Esophagus muscularis mucosa (tissue), 4 donors: ENCODE measurements around the gene GOLGA3. TPM values are rescaled to one million over a fixed set of nuclear protein-coding genes. Genes with fewer than 3 reads are reported as not detected.

ENCODE experiments used
- DNase-seq: peaks from one replicate; pipeline ENCODE4 v3.0.0-alpha.2; 2017; ENCODE audit errors: extremely low spot score
- H3K27ac ChIP-seq, 4 donors: fragments of 200-600 bp; sonication (generic); replicated peaks in 1 of 4; 1 replicate in 3 of 4; 2 replicates in 1 of 4; pipeline ENCODE4 v1.5.1; 2016 to 2019; ENCODE audit warnings: mild to moderate bottlenecking in 1 of 4
- H3K27me3 ChIP-seq, 4 donors: fragments of 200-600 bp; sonication (generic); one replicate each; pipeline versions ENCODE4 v1.5.1 to v1.6.0; 2016 to 2019
- H3K36me3 ChIP-seq, 4 donors: fragments of 200-600 bp; sonication (generic); one replicate each; pipeline ENCODE4 v1.5.1; 2016 to 2019
- H3K4me1 ChIP-seq, 4 donors: fragments of 200-600 bp; sonication (generic); one replicate each; pipeline ENCODE4 v1.5.1; 2016 to 2019
- H3K4me3 ChIP-seq, 4 donors: fragments of 200-600 bp; sonication (generic); 1 replicate in 2 of 4; 2 replicates in 2 of 4; pipeline ENCODE4 v1.5.1; 2016 to 2019; ENCODE audit warnings: mild to moderate bottlenecking in 4 of 4, moderate library complexity in 1 of 4
- H3K9me3 ChIP-seq, 4 donors: fragments of 200-600 bp; sonication (generic); 1 replicate in 3 of 4; 2 replicates in 1 of 4; pipeline ENCODE4 v1.5.1; 2016 to 2019
- CTCF ChIP-seq, 3 experiments: fragments of 200-600 bp in 2 of 3; fragments of 450-650 bp in 1 of 3; sonication (generic) in 2 of 3; IDR thresholded peaks; one replicate each; pipeline ENCODE4 v1.5.1; 2017 to 2019; ENCODE audit warnings: antibody characterized with exemption in 3 of 3, mild to moderate bottlenecking in 2 of 3, moderate library complexity in 1 of 3
- EP300 ChIP-seq: sonication (generic); formaldehyde crosslinking; IDR thresholded peaks from one replicate; pipeline ENCODE4 v1.6.1; 2017; ENCODE audit warnings: antibody characterized with exemption
- POLR2A ChIP-seq: fragments of 450-650 bp; IDR thresholded peaks from one replicate; pipeline ENCODE4 v1.6.1; 2017; ENCODE audit warnings: antibody characterized with exemption, moderate library complexity, mild to moderate bottlenecking, low read depth
- POLR2AphosphoS5 ChIP-seq, 2 donors: sonication (generic); formaldehyde crosslinking; IDR thresholded peaks; one replicate each; pipeline ENCODE4 v1.6.1; 2017; ENCODE audit warnings: antibody characterized with exemption in 2 of 2
- WGBS: methylation state at CpG from one replicate; pipeline ENCODE4 v1.1.5; 2018; 5-methylcytosine and 5-hydroxymethylcytosine counted together
- intact Hi-C: fragments of 100-400 bp; cut with DNase I; formaldehyde crosslinking; loops from one replicate; pipeline ENCODE4 v1.15.1; 2023
- total RNA-seq, 4 donors: library from RNA; depleted of rRNA; stranded (reverse); fragments of >200 nt; gene quantifications; one replicate each; pipeline versions ENCODE4 v1.1.0 to v1.2.1, GENCODE V29; 2016

The GOLGA3 gene
- total RNA-seq, 4 donors from 2014 or later: 72.3 to 123 (median 93.4) TPM

GRCh38 chr12:132786192-132786591, 42.5 kb downstream of the GOLGA3 start:
- intact Hi-C loops: no loop called here
- H3K4me1 ChIP-seq: no peaks in the 10 kb centered on the region
- TF ChIP-seq EP300 (no peak), CTCF (IDR thresholded peaks at IDR 0.05) (no peak), POLR2A (no peak), POLR2AphosphoS5 (IDR thresholded peaks at IDR 0.05) (no peak)
- no peaks in the 10 kb centered on the region for H3K9me3 ChIP-seq
- no peak overlapping the region for H3K27ac ChIP-seq
- WGBS: 94% methylated on average over 19 of the region's 21 CpGs
- H3K27me3 ChIP-seq: no peaks in the 10 kb centered on the region
- H3K36me3 ChIP-seq: peaks cover 77 to 100% (median 92%) of the 10 kb centered on the region in 4 donors
- no peak overlapping the region for H3K4me3 ChIP-seq
- no peak for DNase-seq

GRCh38 chr12:132784580-132784979, 44.1 kb downstream of the GOLGA3 start:
- H3K4me3 ChIP-seq: no peak overlapping the region
- no peak for DNase-seq
- no peaks in the 10 kb centered on the region for H3K4me1 ChIP-seq
- intact Hi-C loops: no loop called here
- H3K36me3 ChIP-seq: peaks cover 79 to 100% (median 93%) of the 10 kb centered on the region in 4 donors
- H3K27me3 ChIP-seq: no peaks in the 10 kb centered on the region
- H3K27ac ChIP-seq: no peak overlapping the region
- TF ChIP-seq POLR2AphosphoS5 (IDR thresholded peaks at IDR 0.05) (no peak), CTCF (IDR thresholded peaks at IDR 0.05) (no peak), POLR2A (no peak), EP300 (no peak)
- WGBS: 87% methylated on average over 9 of the region's 9 CpGs
- H3K9me3 ChIP-seq: no peaks in the 10 kb centered on the region

GRCh38 chr12:132783917-132784531, 44.6 kb downstream of the GOLGA3 start:
- H3K4me1 ChIP-seq: no peaks in the 10 kb centered on the region
- TF ChIP-seq EP300 (no peak), POLR2AphosphoS5 (IDR thresholded peaks at IDR 0.05) (no peak), CTCF (IDR thresholded peaks at IDR 0.05) (no peak), POLR2A (no peak)
- H3K9me3 ChIP-seq: no peaks in the 10 kb centered on the region
- no peak overlapping the region for H3K27ac ChIP-seq
- no peak overlapping the region for H3K4me3 ChIP-seq
- DNase-seq: no peak
- no peaks in the 10 kb centered on the region for H3K27me3 ChIP-seq
- intact Hi-C loops: no loop called here
- H3K36me3 ChIP-seq: peaks cover 79 to 100% (median 92%) of the 10 kb centered on the region in 4 donors
- WGBS: 79% methylated on average over 10 of the region's 22 CpGs

- Histone ChIP-seq H3K9me3 (no peaks in the 10 kb centered on the region), H3K27me3 (no peaks in the 10 kb centered on the region), H3K36me3 (peaks cover 85 to 100% (median 96%) of the 10 kb centered on the region in 4 donors), H3K4me3 (no peak overlapping the region), H3K27ac (no peak overlapping the region), H3K4me1 (peaks cover 7 to 12% (median 8%) of the 10 kb centered on the region in 4 donors)
- 88% methylated on average over 11 of the region's 12 CpGs for WGBS
- intact Hi-C loops: no loop called here
- TF ChIP-seq POLR2AphosphoS5 (IDR thresholded peaks at IDR 0.05): no peak
- no peak for TF ChIP-seq CTCF (IDR thresholded peaks at IDR 0.05)
- TF ChIP-seq POLR2A: no peak
- no peak for DNase-seq
These were observed 46.7 kb downstream of the GOLGA3 start for GRCh38 chr12:132781938-132782337.
